Loucy (cell line): Measurements from ENCODE around the gene MYCBP2.

Source experiments
- H2AFZ ChIP-seq: fragments of 200-600 bp; sonication (generic); 2 replicates; pipeline ENCODE4 v1.6.0; 2016; ENCODE audit warnings: antibody characterized with exemption, mild to moderate bottlenecking, low read length, moderate library complexity
- H3F3A ChIP-seq: fragments of 200-600 bp; 2 replicates; pipeline ENCODE4 v1.6.0; 2016; ENCODE audit warnings: antibody characterized with exemption, low read depth, mild to moderate bottlenecking
- H3K27me3 ChIP-seq: fragments of 200-600 bp; sonication (generic); 2 replicates; pipeline ENCODE4 v1.6.1; 2014; ENCODE audit warnings: low read length, mild to moderate bottlenecking; ENCODE audit not compliant: insufficient read depth, poor library complexity, severe bottlenecking
- H3K36me3 ChIP-seq: fragments of 200-600 bp; sonication (generic); 2 replicates; pipeline ENCODE4 v1.6.1; 2016; ENCODE audit warnings: low read length; ENCODE audit not compliant: insufficient read depth
- H3K4me1 ChIP-seq: fragments of 200-600 bp; sonication (generic); 2 replicates; pipeline ENCODE4 v1.5.1; 2014; ENCODE audit warnings: low read length, mild to moderate bottlenecking; ENCODE audit not compliant: insufficient read depth, poor library complexity, severe bottlenecking
- H3K4me2 ChIP-seq: fragments of 200-600 bp; sonication (generic); 2 replicates; pipeline ENCODE4 v1.6.0; 2014; ENCODE audit warnings: antibody characterized with exemption, low read length, low read depth, mild to moderate bottlenecking; ENCODE audit not compliant: poor library complexity, severe bottlenecking
- H3K4me3 ChIP-seq: fragments of 200-600 bp; sonication (generic); 2 replicates; pipeline ENCODE4 v1.5.1; 2014; ENCODE audit warnings: low read length, mild to moderate bottlenecking, mixed read lengths; ENCODE audit not compliant: poor library complexity, severe bottlenecking
- H3K79me2 ChIP-seq: fragments of 200-600 bp; sonication (generic); 2 replicates; pipeline ENCODE4 v1.6.1; 2014; ENCODE audit warnings: low read length; ENCODE audit not compliant: insufficient read depth
- H3K9ac ChIP-seq: fragments of 200-600 bp; sonication (generic); 2 replicates; pipeline ENCODE4 v1.6.0; 2014; ENCODE audit warnings: mild to moderate bottlenecking, low read depth, low read length, moderate library complexity; ENCODE audit not compliant: poor library complexity, severe bottlenecking
- H3K9me2 ChIP-seq: fragments of 200-600 bp; sonication (generic); replicated peaks from 2 replicates; pipeline ENCODE4 v1.6.1; 2016; ENCODE audit warnings: low read depth, low read length, mixed read lengths
- H3K9me3 ChIP-seq: fragments of 200-600 bp; sonication (generic); 2 replicates; pipeline ENCODE4 v1.6.1; 2014; ENCODE audit warnings: mild to moderate bottlenecking, antibody characterized with exemption, low read length, low read depth; ENCODE audit not compliant: insufficient read depth
- H4K20me1 ChIP-seq: fragments of 200-600 bp; sonication (generic); 2 replicates; pipeline ENCODE4 v1.6.0; 2014; ENCODE audit warnings: antibody characterized with exemption, low read length, mild to moderate bottlenecking; ENCODE audit not compliant: insufficient read depth, poor library complexity, severe bottlenecking
- EZH2phosphoT487 ChIP-seq: fragments of 200-600 bp; IDR thresholded peaks from 2 replicates; pipeline ENCODE4 v1.6.1; 2018; ENCODE audit warnings: antibody characterized with exemption, mild to moderate bottlenecking, moderate library complexity, borderline replicate concordance
- TF ChIP-seq, protein P1 (sequence below): fragments of 200-600 bp; sonication (generic); conservative IDR thresholded peaks from 2 replicates; pipeline ENCODE4 v1.5.1; 2014; ENCODE audit warnings: mild to moderate bottlenecking, antibody characterized with exemption, low read length

The MYCBP2 gene

DNA sequence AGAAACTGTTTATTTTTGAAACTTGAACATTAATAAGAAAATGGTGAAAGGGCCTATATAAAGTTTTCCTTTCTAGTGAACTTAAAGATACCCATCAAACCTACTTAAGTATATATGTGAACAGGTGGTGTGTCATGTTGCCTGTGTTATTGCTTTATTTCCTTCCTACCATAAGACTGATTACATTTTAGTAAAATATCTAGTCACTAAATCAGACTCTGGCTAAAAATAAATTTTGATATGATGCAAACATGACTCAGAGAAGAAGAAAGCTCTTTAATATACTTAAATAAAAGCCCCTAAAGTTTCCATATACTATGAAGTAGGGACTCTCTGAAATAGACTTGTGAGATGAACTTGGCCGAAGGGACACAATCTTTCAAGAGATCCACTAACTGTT lies 264.8 kb downstream of the MYCBP2 start:
- peaks cover 78% of the 10 kb centered on the region for H3K36me3 ChIP-seq
- H4K20me1 ChIP-seq: no peaks in the 10 kb centered on the region
- H3F3A ChIP-seq: no peaks in the 10 kb centered on the region
- no peaks in the 10 kb centered on the region for H3K27me3 ChIP-seq
- H3K79me2 ChIP-seq: no peaks in the 10 kb centered on the region
- H3K9ac ChIP-seq: no peak overlapping the region
- H3K4me1 ChIP-seq: no peaks in the 10 kb centered on the region
- H3K9me2 ChIP-seq: no peaks in the 10 kb centered on the region
- no peak overlapping the region for H3K4me2 ChIP-seq
- no peaks in the 10 kb centered on the region for H3K9me3 ChIP-seq
- H3K4me3 ChIP-seq: no peak overlapping the region
- TF ChIP-seq, protein P1, sequence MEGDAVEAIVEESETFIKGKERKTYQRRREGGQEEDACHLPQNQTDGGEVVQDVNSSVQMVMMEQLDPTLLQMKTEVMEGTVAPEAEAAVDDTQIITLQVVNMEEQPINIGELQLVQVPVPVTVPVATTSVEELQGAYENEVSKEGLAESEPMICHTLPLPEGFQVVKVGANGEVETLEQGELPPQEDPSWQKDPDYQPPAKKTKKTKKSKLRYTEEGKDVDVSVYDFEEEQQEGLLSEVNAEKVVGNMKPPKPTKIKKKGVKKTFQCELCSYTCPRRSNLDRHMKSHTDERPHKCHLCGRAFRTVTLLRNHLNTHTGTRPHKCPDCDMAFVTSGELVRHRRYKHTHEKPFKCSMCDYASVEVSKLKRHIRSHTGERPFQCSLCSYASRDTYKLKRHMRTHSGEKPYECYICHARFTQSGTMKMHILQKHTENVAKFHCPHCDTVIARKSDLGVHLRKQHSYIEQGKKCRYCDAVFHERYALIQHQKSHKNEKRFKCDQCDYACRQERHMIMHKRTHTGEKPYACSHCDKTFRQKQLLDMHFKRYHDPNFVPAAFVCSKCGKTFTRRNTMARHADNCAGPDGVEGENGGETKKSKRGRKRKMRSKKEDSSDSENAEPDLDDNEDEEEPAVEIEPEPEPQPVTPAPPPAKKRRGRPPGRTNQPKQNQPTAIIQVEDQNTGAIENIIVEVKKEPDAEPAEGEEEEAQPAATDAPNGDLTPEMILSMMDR: no peak
- no peak for TF ChIP-seq EZH2phosphoT487
- no peak overlapping the region for H2AFZ ChIP-seq

DNA sequence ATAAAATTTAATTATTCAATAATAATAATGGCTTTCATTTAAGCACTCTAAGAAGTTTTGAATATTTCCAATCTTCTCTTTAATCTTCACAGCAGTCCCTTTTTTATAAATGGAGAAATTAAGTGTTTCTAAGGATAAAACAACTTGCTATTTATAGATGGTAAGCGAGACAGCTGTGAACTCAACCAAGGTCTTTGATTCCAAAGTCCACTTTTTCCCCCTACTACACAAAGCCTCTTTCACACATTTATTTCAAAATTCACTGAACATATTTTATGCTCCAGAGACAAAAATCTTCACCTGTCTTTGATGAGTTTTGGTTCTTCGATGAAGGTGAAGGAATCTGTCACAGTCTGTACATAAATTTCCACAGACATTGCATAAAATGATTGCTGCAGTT lies 265.5 kb downstream of the MYCBP2 start:
- no peak overlapping the region for H3K4me2 ChIP-seq

DNA sequence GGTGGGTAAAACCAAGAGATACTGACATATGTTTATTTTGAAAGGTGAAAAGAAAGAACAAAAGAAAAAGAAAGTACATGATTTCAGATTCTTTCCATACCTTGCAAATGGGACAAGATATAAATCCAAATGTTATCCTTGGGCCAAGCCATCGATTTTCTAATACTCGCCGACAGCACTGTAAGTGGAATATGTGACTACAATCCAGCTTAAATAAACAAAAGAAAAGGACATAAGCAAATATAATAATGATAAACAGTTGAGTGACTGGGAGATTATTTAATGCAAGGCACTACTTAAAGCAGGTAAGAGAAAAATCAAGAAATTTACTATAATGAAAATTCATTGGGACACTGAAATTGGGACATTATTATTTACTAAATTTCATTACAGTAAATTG lies 270.0 kb downstream of the MYCBP2 start:
- Histone ChIP-seq H3K9me2 (no peaks in the 10 kb centered on the region), H3K4me1 (no peaks in the 10 kb centered on the region), H3K4me2 (no peak overlapping the region), H2AFZ (no peak overlapping the region), H3F3A (no peaks in the 10 kb centered on the region), H3K9me3 (no peaks in the 10 kb centered on the region), H3K79me2 (no peaks in the 10 kb centered on the region), H3K36me3 (peaks cover 77% of the 10 kb centered on the region), H3K4me3 (no peak overlapping the region), H3K9ac (no peak overlapping the region), H4K20me1 (no peaks in the 10 kb centered on the region), H3K27me3 (no peaks in the 10 kb centered on the region)
- no peak for TF ChIP-seq EZH2phosphoT487
- TF ChIP-seq, protein P1: no peak

More for the DNA sequence above, 265.5 kb downstream of the MYCBP2 start:
- Histone ChIP-seq H3K4me3 (no peak overlapping the region), H3K27me3 (no peaks in the 10 kb centered on the region), H3K36me3 (peaks cover 83% of the 10 kb centered on the region), H3F3A (no peaks in the 10 kb centered on the region), H3K79me2 (no peaks in the 10 kb centered on the region), H4K20me1 (no peaks in the 10 kb centered on the region), H3K9ac (no peak overlapping the region), H2AFZ (no peak overlapping the region), H3K4me1 (no peaks in the 10 kb centered on the region), H3K9me3 (no peaks in the 10 kb centered on the region), H3K9me2 (no peaks in the 10 kb centered on the region)
- TF ChIP-seq, protein P1: no peak
- no peak for TF ChIP-seq EZH2phosphoT487
